Stimulated activated CD4-positive, alpha-beta T cell treated with anti-CD3 and anti-CD28 coated beads, Interleukin-4, amount 100 ng/mL, for 24 hours (primary cell): ENCODE data around the gene NTSR2.
"Not testable (repeated sequence)": the region's sequence is repeated elsewhere in the genome, so short reads cannot be mapped to it uniquely, and the experiment has no call there.

Experiments used
- DNase-seq: peaks from one replicate; pipeline ENCODE4 v3.0.0-alpha.2; 2020

NTSR2 gene

DNA sequence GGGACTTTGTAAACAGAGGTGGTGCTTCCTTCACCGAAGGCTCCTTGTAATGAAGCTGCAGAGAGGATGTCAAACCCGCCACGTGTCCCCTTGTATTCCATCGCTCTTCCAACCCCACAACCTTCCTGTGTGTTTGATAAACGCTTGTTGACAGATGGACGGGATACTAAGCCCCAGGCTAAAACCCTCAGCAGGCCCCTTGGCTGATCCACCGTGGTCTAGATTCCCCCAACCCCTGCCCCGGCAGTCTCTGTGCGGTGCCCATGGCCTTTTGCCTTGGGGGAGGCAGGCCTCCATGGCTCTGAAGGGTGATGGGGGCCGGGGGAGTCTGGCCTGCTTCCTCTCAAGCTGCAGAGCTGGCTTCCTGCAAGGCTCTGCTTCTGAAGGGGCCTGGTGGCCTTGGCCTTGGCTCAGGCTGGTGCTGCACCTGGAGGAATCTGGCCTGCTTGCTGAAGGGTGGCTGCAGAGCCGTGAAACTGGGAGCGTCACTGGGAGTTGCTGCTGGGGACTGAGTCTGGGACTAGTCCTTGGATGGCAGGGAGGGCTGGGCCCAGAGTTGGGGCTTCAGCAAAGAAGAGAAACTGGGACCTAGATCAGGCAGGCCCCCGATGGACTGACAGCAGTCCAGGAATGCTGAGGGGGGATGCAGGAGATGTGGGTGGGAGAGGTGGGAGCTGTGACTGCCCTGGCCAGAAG, 9.6 kb upstream of the NTSR2 start:
- DNase-seq = no peak

DNA sequence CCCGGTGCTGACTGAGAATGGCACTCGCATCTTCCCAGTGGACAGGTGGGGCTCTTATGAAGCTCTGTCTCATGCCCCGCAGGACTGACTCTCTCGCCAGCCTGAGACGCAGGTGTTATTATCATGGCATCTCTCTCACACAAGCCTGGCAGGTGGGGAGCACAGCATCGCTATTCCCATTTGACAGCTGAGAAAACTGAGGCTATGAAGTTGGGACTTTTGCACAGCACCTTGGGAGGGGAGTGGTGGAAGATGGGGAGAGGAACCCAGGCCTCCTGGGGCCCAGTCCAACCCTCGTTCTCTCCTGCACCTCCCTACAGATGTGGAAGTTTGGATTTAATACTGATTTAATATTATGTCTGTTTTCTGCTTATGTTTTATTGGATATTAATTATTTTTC, 9.0 kb upstream of the NTSR2 start:
- DNase-seq = no peak

DNA sequence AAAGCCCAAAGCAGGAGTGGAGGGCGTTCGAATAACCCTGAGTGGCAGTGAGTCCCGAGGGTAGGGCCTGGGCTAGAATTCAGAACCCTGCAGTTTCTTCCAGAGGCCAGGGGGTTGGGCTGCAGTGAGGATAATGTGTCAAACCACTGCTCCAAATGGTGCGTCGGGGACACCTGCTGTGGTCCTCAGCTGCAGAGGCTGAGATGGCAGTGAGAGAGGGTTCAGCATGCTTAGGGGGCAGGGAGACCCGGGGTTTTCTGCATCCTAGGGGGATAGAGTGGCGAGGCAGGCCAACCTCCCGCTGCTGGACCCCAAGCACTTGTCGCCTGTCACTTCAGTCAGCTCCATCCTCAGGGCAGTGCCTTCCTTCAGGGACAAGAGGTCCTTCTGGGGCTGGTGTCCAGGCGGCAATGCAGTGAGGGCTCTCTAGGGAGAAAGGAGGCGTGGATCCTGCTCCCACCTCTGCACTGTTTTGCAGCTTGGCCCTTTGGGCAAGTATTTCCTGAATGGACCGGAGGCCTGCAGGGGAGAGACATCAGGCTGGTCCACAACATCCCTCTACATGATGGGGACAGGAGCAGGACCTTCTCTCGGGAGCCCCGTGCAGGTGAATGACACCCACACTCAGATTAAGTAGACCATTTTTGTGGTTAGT, 8.4 kb upstream of the NTSR2 start:
- no peak for DNase-seq

- no peak for DNase-seq
Observed at GRCh38 chr2:11677136-11678055, 7.4 kb upstream of the NTSR2 start.

GRCh38 chr2:11676640-11677039, 6.6 kb upstream of the NTSR2 start:
- DNase-seq = no peak

DNA sequence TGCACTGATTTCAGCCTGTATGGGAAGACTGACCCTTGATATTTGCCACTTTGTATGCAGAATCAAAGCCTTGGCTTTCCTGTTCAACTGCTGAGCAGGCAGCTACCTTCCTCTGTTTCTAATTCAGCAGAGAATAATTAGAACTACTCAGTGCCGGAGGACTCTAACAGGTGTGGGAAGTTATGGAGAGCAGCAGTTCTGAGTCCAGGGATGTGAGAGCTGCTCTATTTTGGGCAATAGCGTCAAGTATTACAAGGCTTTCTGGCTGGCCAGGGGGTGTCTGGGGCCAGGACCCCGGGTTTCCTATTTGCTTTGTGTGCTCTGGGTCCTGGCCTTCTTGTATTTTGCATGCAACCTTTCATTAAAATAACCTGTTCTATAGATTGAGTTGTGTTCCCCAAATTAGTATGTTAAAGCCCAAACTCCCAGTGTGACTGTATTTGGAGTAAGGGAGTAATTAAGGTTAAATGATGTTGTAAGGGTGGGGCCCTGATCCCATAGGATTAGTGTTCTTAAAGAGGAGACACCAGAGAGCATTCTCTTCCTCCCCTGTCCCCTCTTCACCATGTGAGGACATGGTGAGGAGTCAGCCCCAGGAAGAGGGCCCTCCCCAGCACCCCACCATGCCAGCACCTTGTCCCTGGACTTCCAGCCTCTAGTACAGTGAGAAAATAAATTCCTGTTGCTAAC, 5.6 kb upstream of the NTSR2 start:
- DNase-seq = no peak

- no peak for DNase-seq
Observed at GRCh38 chr2:11674983-11675382, 5.0 kb upstream of the NTSR2 start.

GRCh38 chr2:11672407-11672806, 2.4 kb upstream of the NTSR2 start:
- DNase-seq = no peak

DNA sequence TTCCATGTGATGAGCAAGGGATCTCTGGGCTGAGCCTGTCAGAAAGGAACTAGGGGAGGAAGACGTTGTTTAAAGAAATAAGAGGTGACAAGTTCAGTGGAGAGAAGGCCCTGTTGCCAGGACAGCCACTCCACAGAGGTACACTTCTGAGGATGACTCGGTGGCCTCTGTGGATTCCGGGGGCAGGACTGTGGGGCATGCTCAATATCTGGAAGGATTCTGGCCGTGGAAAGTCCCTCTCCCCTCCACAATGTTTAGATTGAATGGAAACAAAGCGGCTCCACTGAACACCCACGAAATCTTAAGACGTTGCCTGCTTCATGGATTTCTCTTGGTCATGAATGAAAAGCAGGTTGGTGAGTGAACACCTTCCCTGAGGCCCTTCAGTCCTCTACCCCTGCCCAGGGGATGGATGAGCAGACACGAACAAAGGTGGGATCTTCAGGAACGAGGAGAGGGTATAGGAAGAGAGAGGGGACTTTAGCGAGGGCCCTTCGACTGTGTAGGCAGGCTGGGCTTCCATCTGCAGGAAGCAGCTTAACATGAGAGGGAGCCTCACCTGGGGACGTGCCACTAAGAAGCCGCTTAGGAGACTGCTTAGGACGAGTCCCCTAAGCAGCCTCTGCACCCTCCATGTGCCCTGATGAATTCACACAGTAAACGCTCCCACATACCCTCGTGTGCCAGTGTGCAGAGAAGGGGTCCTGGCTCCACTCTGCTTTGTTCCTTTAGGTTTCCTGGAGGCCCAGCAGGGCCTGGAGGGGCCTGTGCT, 1.9 kb downstream of the NTSR2 start:
- no peak for DNase-seq

DNA sequence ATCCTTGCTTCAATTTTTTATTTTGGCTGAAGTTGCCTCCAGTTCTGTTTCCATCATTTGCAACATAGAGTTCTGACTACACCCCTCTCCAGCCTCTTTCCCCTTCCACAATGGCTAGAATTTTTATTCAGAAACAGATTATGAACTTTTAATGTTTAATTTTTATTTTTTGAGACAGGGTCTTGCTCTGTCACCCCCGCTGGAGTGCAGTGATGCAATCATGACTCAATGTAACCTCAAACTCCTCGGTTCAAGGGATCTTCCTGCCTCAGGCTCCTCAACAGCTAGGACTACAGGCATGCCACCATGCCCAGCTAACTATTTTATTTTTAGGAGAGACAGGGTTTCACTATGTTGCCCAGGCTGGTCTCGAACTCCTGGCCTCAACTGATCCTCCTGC, 2.8 kb downstream of the NTSR2 start:
- DNase-seq = no peak

DNA sequence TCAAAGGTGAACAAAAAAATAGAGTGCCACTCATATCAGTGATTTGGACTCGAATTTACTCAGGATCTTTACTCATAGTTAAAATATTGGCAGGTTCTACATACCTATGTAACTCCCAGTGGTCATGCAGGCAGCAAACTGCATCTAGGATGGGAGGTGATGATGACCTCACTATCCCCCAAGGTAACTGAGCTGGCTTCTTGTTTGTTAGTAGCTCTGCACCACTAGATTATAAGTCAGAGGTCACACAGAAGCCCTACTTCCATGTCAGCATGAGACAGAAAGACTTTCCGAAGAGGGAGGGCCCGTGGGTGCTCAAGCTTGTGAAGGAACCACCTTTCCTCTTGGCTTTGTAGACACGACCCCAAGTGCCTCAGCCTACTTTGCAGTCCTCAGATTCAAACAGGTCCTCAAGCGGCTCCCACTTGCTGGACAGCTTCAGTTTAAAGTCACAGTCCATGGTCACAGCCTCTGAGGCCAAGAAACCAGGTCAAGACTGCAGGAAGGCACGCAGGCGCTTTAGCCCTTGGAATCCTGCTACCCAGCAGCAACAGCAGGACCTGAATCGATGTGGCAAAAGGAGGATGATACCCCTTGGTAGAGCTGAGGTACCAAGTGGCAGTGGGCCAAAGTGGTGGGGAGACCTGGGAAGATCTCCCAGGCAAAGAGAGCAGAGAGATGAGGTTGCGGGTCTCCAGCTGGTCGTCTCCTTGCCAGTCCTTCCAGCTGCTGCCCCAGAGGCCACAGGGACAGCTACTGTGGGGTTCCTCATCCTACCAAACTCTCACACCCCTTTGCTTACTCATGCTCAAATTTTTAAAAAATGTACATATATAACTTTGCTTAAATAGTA, 4.3 kb downstream of the NTSR2 start:
- DNase-seq = no peak

- DNase-seq = no peak
Observed at GRCh38 chr2:11665028-11665427, 5.0 kb downstream of the NTSR2 start.

DNA sequence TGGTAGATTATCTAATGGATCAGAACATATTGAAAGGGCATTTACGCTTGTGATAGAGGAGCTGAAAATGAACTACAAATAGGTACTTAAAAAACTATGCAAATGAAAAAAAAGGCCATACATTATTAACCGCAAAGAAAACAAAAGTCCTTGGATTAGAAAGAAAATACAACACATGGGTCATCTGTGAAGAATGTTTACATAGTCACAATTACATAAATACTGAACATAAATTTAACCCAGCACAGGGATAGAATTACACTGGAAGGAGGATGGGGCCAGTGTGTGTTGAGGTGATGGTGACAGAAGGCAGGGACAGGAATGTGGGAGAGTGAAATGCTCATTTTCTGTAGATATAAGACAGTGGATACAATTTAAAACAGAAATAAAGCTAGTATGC, 6.6 kb downstream of the NTSR2 start:
- no peak for DNase-seq

DNA sequence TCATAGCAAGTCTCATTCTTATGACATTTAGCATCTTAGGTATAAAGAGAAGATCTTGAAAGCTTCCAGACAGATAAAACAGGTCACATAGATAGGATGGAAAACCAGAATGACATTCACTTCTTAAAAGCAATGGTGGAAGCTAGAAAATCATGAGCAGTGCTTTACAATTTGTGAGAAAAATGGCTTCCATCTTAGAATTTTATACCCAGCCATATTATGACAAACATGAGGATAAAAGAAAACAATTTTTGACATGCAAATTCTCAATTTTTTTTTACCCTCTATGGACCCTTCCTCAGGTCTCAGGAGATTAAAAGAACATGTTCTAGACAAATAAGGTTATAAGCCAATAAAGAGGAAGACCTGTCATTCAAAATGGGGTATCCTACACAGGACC, 7.1 kb downstream of the NTSR2 start:
- DNase-seq = no peak

GRCh38 chr2:11661891-11662435, 8.0 kb downstream of the NTSR2 start:
- no peak for DNase-seq

GRCh38 chr2:11660396-11660795, 9.6 kb downstream of the NTSR2 start:
- DNase-seq = not testable (repeated sequence)

DNA sequence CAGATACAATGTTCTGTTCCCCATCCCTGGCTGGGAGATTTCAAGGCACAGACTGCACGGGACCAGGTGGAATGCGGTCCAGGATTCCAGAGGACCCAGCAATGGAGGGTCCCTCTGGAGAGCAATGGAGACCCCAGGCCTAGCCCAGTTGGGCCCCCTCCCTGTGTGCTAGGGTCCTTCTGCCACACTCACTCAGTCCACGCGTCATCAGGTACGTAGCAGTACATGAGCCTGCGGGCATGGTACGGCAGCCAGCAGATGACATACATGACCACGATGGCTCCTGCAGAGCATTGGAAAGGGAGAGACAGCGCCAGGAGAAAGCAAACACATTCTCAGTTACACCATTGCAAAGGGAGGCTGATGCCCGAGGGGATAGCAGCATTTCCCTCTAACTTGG, 10.1 kb downstream of the NTSR2 start:
- no peak for DNase-seq

- no peak for DNase-seq
Observed at GRCh38 chr2:11659115-11659475, 10.9 kb downstream of the NTSR2 start.

- DNase-seq = no peak
Observed at GRCh38 chr2:11658208-11659114, 11.5 kb downstream of the NTSR2 start.

GRCh38 chr2:11657646-11658045, 12.3 kb downstream of the NTSR2 start:
- DNase-seq = no peak
